Adipocyte (in vitro differentiated cells): ENCODE data around the gene ANKRD52.
A peak's percentile ranks its signal among the peaks of the same experiment; 100 is the strongest.

Source experiments
- DNase-seq: peaks from one replicate; pipeline ENCODE4 v3.0.0-alpha.2; 2015; ENCODE audit warnings: low read depth
- H3K27me3 ChIP-seq: replicated peaks from 2 replicates; pipeline ENCODE4 v1.7.0; 2013; ENCODE audit warnings: mild to moderate bottlenecking, low read length, moderate library complexity; ENCODE audit not compliant: control insufficient read depth, insufficient read depth
- H3K36me3 ChIP-seq: 2 replicates; pipeline ENCODE4 v1.7.0; 2013; ENCODE audit warnings: low read length, mild to moderate bottlenecking, moderate library complexity; ENCODE audit not compliant: control insufficient read depth, insufficient read depth, severe bottlenecking
- H3K4me1 ChIP-seq: 2 replicates; pipeline ENCODE4 v1.7.0; 2013; ENCODE audit warnings: mild to moderate bottlenecking, low read length, moderate library complexity; ENCODE audit not compliant: control insufficient read depth, insufficient read depth
- H3K4me3 ChIP-seq: 2 replicates; pipeline ENCODE4 v1.7.0; 2013; ENCODE audit warnings: mild to moderate bottlenecking, low read length, moderate library complexity
- H3K9ac ChIP-seq: 2 replicates; pipeline ENCODE4 v1.7.0; 2013; ENCODE audit warnings: mild to moderate bottlenecking, low read length, moderate library complexity
- H3K9me3 ChIP-seq: 2 replicates; pipeline ENCODE4 v1.7.0; 2013; ENCODE audit warnings: mild to moderate bottlenecking, low read length, moderate library complexity; ENCODE audit not compliant: control insufficient read depth

The ANKRD52 gene

DNA sequence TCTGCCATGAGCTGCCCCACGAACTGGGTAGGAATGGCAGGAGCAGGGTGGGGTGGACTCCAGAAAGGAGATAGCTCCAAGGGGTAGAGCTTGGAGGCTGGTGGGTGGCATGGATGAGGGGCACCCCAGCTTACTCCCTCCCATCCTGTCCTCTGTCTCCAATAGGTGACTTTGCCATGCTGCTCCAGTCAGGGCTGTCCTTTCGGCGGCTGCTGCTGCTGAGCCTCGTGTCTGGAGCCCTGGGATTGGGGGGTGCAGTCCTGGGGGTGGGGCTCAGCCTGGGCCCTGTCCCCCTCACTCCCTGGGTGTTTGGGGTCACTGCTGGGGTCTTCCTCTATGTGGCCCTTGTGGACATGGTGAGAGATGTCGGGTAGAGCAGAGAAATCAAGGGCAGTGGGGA lies 21.2 kb downstream of the ANKRD52 start:
- peaks cover 25% of the 10 kb centered on the region for H3K36me3 ChIP-seq
- H3K27me3 ChIP-seq: no peaks in the 10 kb centered on the region
- no peak overlapping the region for H3K9ac ChIP-seq
- no peak for DNase-seq
- no peaks in the 10 kb centered on the region for H3K9me3 ChIP-seq
- no peaks in the 10 kb centered on the region for H3K4me1 ChIP-seq
- H3K4me3 ChIP-seq: no peak overlapping the region

DNA sequence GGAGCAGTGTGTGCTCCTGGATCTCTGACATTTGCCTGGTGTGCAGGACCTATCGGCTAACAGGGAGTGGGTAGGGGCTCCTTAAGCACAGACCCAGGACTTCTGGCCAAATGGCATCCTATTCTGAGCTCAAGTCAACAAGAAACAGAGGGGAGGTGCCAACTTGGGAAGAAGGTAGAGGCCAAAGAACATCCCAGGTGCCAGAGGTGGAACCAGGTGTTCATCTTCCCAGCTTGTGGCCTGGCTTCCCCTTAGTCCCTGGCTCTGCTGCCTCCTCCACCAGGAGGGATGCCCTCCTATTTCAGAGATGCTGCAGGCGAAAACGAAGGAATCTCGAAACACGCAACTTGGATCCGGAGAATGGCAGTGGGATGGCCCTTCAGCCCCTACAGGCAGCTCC lies 22.1 kb downstream of the ANKRD52 start:
- H3K4me1 ChIP-seq: no peaks in the 10 kb centered on the region
- H3K9me3 ChIP-seq: no peaks in the 10 kb centered on the region
- no peak overlapping the region for H3K4me3 ChIP-seq
- H3K27me3 ChIP-seq: no peaks in the 10 kb centered on the region
- H3K36me3 ChIP-seq: peaks cover 17% of the 10 kb centered on the region
- no peak overlapping the region for H3K9ac ChIP-seq
- DNase-seq: no peak

DNA sequence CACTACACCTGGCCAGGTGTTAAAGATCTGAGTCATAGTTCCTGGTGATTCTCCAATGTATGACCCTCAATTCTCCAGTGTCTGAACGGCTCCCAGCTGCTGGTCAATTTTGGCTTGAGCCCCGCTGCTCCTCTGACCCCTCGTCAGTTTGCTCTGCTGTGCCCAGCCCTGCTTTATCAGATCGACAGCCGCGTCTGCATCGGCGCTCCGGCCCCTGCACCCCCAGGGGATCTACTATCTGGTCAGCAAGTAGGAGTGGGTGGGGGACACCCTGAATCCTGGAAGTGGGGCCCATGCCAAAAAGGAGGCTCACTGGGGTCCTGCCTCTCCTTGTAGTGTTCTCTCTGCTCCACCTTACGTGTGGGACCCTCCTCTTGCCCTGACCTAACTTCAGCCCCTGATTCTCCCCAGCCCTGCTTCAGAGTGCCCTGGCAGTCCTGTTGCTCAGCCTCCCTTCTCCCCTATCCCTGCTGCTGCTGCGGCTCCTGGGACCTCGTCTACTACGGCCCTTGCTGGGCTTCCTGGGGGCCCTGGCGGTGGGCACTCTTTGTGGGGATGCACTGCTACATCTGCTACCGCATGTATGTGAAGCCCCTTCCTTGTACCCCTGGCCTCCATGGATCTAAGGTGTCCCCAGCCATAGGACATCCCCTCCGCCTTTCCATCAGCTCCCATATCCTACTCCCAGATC lies 23.3 kb downstream of the ANKRD52 start:
- Histone ChIP-seq H3K9ac (no peak overlapping the region), H3K27me3 (no peaks in the 10 kb centered on the region), H3K9me3 (no peaks in the 10 kb centered on the region), H3K4me1 (no peaks in the 10 kb centered on the region), H3K4me3 (no peak overlapping the region), H3K36me3 (peaks cover 7% of the 10 kb centered on the region)
- no peak for DNase-seq

DNA sequence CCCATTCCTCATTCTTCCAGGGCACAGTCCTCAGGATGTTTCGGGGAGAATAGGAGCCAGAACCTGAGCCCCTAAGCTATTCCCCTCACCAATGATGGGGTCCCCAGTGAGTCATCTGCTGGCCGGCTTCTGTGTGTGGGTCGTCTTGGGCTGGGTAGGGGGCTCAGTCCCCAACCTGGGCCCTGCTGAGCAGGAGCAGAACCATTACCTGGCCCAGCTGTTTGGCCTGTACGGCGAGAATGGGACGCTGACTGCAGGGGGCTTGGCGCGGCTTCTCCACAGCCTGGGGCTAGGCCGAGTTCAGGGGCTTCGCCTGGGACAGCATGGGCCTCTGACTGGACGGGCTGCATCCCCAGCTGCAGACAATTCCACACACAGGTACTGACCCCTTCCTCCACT lies 27.0 kb downstream of the ANKRD52 start:
- H3K36me3 ChIP-seq: no peaks in the 10 kb centered on the region
- H3K27me3 ChIP-seq: no peaks in the 10 kb centered on the region
- DNase-seq: no peak
- no peak overlapping the region for H3K9ac ChIP-seq
- H3K9me3 ChIP-seq: no peaks in the 10 kb centered on the region
- H3K4me1 ChIP-seq: no peaks in the 10 kb centered on the region
- no peak overlapping the region for H3K4me3 ChIP-seq

DNA sequence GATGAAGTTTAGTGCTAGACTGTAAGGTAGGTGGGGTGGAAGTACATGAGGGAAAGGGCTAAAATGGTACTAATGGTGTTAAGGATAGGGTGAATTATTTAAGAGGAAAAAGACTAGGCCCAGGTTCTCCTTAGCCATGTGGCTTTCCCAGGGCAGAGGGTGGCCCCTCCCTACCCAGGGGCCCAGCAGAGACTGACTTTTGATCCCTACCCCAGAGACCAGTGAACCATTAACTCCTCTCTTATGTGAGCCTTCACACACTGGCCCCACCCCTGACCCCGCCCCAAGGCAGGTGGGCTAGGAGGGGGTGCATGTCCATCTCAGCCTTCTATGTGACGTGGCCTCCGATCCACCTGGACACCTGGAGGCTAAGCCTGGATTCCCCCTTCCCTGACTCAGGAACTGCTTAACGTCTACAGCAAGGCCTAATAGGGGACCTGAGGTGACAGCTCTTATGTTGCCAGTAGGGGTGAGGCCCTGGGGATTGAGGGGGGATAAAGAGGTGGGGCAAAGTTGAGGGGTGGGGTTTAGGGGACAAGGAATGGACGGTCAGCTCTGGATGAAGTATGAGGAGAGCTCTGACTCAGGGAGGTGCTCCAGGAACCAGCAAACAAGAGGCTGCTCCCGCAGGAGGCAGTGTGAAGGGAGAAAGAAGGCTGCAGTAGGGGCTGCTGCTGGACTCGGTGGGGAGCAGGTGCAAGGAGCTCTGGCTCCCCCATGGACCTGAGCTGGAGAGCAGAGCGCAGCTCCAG lies 27.6 kb downstream of the ANKRD52 start:
- Histone ChIP-seq H3K36me3 (no peaks in the 10 kb centered on the region), H3K9me3 (no peaks in the 10 kb centered on the region), H3K9ac (no peak overlapping the region), H3K4me1 (no peaks in the 10 kb centered on the region), H3K4me3 (no peak overlapping the region), H3K27me3 (no peaks in the 10 kb centered on the region)
- DNase-seq: no peak

DNA sequence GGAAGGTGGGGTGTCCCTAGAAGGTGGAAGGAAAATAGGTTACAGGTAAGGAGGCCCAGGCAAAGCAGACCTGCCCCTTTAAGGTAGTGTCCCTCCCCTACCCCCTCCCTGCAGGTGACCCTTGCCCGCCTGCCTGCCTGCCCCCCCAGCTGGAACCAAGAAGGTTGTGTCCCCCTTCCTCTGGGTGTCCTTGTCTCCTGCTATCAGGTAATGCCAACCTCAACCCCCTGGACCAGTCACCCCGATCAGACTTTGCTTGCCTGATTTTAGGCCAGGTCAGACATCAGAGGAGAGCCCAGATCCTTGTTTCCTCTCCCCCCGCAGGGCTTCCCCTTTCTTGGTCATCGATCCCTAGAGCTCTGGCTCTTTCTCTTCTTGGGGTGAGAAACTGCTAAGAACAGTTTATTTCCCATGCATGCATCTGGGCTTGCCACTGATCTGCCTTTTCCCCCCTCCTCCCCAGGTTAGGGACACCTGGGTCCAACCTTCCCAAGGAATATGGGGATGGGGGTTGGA lies 28.2 kb downstream of the ANKRD52 start, which contains the start of gene SLC39A5:
TSS of gene SLC39A5 (plus strand) at position 136 of the 516 bp plus-strand sequence. CDS start 1,224 bp downstream, outside the sequence.
- DNase-seq: no peak
- H3K27me3 ChIP-seq: no peaks in the 10 kb centered on the region
- no peak within 1 kb of the TSS for H3K9ac ChIP-seq
- H3K9me3 ChIP-seq: no peaks in the 10 kb centered on the region
- H3K4me3 ChIP-seq: no peak within 1 kb of the TSS
- H3K4me1 ChIP-seq: no peaks in the 10 kb centered on the region
- H3K36me3 ChIP-seq: no peaks in the 10 kb centered on the region

DNA sequence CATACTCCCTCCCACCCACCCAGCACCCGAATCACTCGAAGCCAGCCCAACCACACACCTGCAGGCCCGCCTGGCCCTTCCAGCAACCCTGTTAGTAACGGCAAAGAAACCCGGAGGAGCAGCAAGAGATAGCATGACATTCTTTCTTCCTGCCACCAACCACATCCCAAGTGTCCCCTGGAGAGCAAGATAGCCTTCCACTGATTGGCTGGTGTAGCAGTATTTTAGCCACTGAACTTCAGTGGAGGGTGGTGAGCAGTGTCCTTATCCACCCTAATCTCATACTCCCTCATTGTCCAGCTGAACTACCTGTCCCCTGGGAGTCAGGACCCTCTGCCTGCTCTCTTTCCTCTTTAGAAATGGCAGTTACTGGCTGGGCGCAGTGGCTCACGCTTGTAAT lies 29.1 kb downstream of the ANKRD52 start:
- Histone ChIP-seq H3K36me3 (no peaks in the 10 kb centered on the region), H3K4me1 (no peaks in the 10 kb centered on the region), H3K27me3 (no peaks in the 10 kb centered on the region), H3K9me3 (no peaks in the 10 kb centered on the region), H3K4me3 (no peak overlapping the region), H3K9ac (no peak overlapping the region)
- no peak for DNase-seq

DNA sequence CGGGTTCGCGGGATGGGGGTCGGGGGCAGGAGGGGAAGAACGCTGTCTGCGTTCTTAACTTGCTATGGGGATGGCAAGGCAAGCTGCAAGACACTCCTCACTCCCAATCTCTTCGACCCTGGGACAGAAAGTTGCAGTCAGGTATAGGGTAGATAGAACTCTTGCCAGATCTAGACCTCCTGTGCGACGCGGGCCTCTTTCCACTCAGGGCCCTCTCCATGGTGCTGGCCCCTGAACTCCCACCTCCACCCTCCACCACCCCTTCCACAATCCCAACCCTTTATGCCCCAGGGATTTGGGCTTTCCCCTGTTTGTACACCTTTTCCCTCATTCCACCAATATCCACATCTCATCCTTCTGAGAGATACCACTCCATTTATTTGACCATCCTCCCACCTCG lies 33.2 kb downstream of the ANKRD52 start:
- Histone ChIP-seq H3K4me3 (peak overlapping the region; percentile 85), H3K36me3 (no peaks in the 10 kb centered on the region), H3K27me3 (no peaks in the 10 kb centered on the region), H3K9ac (peak overlapping the region; percentile 86), H3K4me1 (peaks cover 23% of the 10 kb centered on the region), H3K9me3 (no peaks in the 10 kb centered on the region)
- DNase-seq: no peak

DNA sequence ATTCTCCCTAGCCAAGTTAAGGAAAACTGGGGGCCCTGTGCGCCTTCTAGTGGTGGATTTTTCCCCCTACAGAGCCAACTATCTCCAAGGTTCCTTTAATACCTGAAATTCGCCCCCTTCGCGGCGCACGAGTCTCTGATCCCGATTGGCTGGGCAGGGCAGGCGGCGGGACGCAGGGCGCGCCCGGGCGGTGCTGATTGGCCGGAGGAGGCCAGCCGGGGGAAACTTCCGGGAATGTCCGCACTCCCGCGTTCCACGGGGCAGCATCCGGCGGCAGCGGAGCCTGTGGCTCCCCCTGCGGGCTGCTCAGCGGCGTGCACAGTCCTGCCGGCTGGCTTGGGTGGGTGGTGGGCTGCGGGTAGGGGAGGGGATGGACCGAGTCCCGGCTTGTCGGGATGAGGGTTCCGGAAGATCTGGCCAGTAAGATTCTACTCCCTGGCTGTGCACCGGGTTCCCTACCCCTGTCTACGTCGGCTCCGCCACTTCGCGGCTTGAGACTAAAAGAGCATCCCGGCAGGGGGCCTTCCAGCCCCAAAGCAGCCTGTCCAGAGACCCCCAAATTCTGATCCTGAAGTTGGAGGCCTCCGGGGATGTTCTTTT lies 34.0 kb downstream of the ANKRD52 start, which contains the start of gene NABP2:
TSS of gene NABP2 (plus strand) at position 241 of the 600 bp plus-strand sequence. CDS start 515 bp downstream, outside the sequence.
- H3K4me1 ChIP-seq: peaks cover 24% of the 10 kb centered on the region
- H3K36me3 ChIP-seq: no peaks in the 10 kb centered on the region
- H3K9ac ChIP-seq: peak within 1 kb of the TSS; percentile 86
- H3K27me3 ChIP-seq: no peaks in the 10 kb centered on the region
- no peaks in the 10 kb centered on the region for H3K9me3 ChIP-seq
- DNase-seq: peak; percentile 100
- H3K4me3 ChIP-seq: peak within 1 kb of the TSS; percentile 85

DNA sequence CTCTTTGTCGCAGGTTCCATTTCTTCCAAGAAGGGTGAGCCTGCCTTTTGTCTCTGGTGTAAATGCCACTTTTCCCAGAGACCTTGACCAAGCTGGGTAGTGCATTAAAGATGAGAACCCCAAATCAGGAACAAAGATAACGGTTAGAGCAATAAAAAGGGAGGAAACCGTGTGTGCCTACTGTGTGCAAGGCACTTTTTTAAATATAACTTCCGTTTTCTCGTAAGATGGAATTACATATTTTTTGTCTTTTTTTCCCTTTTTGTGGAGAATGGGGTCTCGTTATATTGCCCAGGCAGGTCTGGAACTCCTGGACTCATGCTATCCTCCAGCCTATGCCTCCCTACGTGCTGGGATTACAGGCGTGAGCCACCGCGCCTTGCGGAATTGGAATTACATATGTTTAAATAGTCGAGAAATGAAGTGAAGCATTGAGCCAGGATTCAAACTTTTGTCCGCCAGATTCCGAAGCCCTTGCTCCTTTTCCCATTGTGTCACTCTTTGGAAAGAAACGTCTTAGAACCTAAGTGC lies 34.5 kb downstream of the ANKRD52 start:
- Histone ChIP-seq H3K36me3 (no peaks in the 10 kb centered on the region), H3K27me3 (no peaks in the 10 kb centered on the region), H3K9me3 (no peaks in the 10 kb centered on the region), H3K4me1 (peaks cover 24% of the 10 kb centered on the region), H3K9ac (peak overlapping the region; percentile 86), H3K4me3 (peak overlapping the region; percentile 85)
- DNase-seq: no peak

DNA sequence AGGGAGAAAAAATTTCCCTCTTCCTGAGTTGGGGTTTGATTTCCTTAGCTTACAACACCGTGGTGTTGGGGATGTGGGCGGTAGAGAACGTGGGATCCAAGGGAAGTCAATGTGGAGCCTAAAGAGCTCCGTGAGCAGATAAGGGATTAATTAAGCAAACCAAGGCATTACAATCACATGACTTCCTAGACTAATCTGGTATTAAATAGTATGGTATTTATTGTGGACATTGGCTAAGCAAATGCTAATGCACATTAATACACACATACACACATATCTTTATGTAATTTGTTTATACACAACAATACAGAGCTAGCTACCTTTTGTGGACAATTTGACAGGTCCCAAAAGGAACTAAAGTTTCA lies 35.7 kb downstream of the ANKRD52 start:
- Histone ChIP-seq H3K9ac (peak overlapping the region; percentile 98), H3K4me1 (peaks cover 24% of the 10 kb centered on the region), H3K4me3 (peak overlapping the region; percentile 95), H3K27me3 (no peaks in the 10 kb centered on the region), H3K36me3 (no peaks in the 10 kb centered on the region), H3K9me3 (no peaks in the 10 kb centered on the region)
- DNase-seq: no peak
